ENCODE results near the gene AADACL3.
"Not testable (repeated sequence)": the region's sequence is repeated elsewhere in the genome, so short reads cannot be mapped to it uniquely, and the experiment has no call there.

The AADACL3 gene, protein sequence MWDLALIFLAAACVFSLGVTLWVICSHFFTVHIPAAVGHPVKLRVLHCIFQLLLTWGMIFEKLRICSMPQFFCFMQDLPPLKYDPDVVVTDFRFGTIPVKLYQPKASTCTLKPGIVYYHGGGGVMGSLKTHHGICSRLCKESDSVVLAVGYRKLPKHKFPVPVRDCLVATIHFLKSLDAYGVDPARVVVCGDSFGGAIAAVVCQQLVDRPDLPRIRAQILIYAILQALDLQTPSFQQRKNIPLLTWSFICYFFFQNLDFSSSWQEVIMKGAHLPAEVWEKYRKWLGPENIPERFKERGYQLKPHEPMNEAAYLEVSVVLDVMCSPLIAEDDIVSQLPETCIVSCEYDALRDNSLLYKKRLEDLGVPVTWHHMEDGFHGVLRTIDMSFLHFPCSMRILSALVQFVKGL

GRCh38 chr1:12715896-12716437 lies at the start of gene AADACL3:
TSS of gene AADACL3 (plus strand) at chr1:12716110. CDS start at chr1:12716177, 67 bp downstream.
- Mint-ChIP-seq H3K27ac (no peak within 1 kb of the TSS), H3K4me3 (no peak within 1 kb of the TSS), H3K27me3 (peaks cover 12% of the 10 kb centered on the region), H3K4me1 (ENCODE audit: low read depth) (no peaks in the 10 kb centered on the region), H3K9me3 (no peaks in the 10 kb centered on the region), H3K36me3 (ENCODE audit: low read depth) (no peaks in the 10 kb centered on the region)
- intact Hi-C loops (cut with micrococcal nuclease): no loop called here

DNA sequence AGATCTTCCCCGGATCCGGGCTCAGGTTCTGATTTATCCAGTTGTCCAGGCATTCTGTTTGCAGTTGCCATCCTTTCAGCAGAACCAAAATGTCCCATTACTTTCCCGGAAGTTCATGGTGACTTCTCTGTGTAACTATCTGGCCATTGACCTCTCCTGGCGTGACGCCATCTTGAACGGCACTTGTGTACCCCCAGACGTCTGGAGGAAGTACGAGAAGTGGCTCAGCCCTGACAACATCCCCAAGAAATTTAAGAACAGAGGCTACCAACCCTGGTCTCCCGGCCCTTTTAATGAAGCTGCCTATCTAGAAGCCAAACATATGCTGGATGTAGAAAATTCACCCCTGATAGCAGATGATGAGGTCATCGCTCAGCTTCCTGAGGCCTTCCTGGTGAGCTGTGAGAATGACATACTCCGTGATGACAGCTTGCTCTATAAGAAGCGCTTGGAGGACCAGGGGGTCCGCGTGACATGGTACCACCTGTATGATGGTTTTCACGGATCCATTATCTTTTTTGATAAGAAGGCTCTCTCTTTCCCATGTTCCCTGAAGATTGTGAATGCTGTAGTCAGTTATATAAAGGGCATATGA lies 49.7 kb upstream of the AADACL3 start:
- Mint-ChIP-seq H3K27me3 (peaks cover 10% of the 10 kb centered on the region), H3K27ac (no peak overlapping the region), H3K36me3 (ENCODE audit: low read depth) (no peaks in the 10 kb centered on the region), H3K4me1 (ENCODE audit: low read depth) (no peaks in the 10 kb centered on the region), H3K4me3 (no peak overlapping the region), H3K9me3 (peaks cover 16% of the 10 kb centered on the region)
- intact Hi-C loops (cut with micrococcal nuclease): no loop called here

DNA sequence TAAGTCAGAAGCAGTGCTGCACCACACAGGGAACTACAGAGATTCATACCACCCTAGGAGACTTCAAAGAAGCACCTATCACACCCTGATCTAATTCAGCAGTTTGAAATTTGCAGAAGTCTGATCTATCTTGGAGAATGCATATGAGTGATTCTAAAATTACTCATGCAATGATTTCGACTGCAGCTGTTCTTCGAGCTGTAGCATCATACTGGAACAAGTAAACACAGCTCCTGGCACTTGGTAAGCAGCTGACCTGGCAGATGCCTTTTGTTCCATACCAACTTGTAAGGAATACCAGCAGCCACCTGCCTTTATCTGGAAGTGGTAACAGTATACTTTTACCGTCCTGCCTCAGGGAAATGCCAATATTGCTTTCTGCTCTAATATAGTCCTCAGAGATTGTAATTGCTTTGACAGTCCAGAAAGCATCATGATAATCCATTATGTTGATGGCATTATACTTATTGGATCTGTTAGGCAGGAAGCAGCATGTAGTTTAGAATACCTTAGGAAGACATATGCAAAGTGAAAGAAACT lies 46.3 kb upstream of the AADACL3 start:
- H3K36me3 Mint-ChIP-seq (ENCODE audit: low read depth): no peaks in the 10 kb centered on the region
- intact Hi-C loops (cut with micrococcal nuclease): no loop called here
- peaks cover 8% of the 10 kb centered on the region for H3K9me3 Mint-ChIP-seq
- H3K4me3 Mint-ChIP-seq: no peak overlapping the region
- peaks cover 16% of the 10 kb centered on the region for H3K27me3 Mint-ChIP-seq
- no peaks in the 10 kb centered on the region for H3K4me1 Mint-ChIP-seq (ENCODE audit: low read depth)
- H3K27ac Mint-ChIP-seq: no peak overlapping the region

GRCh38 chr1:12674358-12674757 lies 41.6 kb upstream of the AADACL3 start:
- Mint-ChIP-seq H3K36me3 (ENCODE audit: low read depth) (no peaks in the 10 kb centered on the region), H3K4me1 (ENCODE audit: low read depth) (no peaks in the 10 kb centered on the region), H3K27me3 (peaks cover 16% of the 10 kb centered on the region), H3K27ac (no peak overlapping the region), H3K4me3 (no peak overlapping the region), H3K9me3 (no peaks in the 10 kb centered on the region)
- intact Hi-C loops (cut with micrococcal nuclease): no loop called here

DNA sequence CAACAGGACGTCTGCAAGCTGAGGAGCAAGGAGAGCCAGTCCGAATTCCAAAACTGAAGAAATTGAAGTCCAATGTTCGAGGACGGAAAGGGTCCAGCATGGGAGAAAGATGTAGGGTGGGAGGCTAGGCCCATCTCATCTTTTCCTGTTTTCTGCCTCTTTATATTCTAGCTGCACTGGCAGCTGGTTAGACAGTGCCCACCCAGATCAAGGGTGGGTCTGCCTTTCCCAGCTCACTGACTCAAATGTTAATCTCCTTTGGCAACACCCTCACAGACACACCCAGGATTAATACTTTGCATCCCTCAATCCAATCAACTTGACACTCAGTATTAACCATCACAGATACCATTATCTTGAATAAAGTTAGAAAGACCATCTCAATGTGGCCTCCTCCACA lies 39.8 kb upstream of the AADACL3 start:
- H3K4me3 Mint-ChIP-seq; H3K4me1 Mint-ChIP-seq (ENCODE audit: low read depth); intact Hi-C loops (cut with micrococcal nuclease); H3K27ac Mint-ChIP-seq; H3K36me3 Mint-ChIP-seq (ENCODE audit: low read depth): not testable (repeated sequence)
- H3K27me3 Mint-ChIP-seq: peaks cover 21% of the 10 kb centered on the region
- peaks cover 10% of the 10 kb centered on the region for H3K9me3 Mint-ChIP-seq

GRCh38 chr1:12677565-12677964 lies 38.3 kb upstream of the AADACL3 start:
- Mint-ChIP-seq H3K27ac (no peak overlapping the region), H3K9me3 (peaks cover 10% of the 10 kb centered on the region), H3K27me3 (peaks cover 15% of the 10 kb centered on the region), H3K36me3 (ENCODE audit: low read depth) (no peaks in the 10 kb centered on the region), H3K4me3 (no peak overlapping the region), H3K4me1 (ENCODE audit: low read depth) (no peaks in the 10 kb centered on the region)
- intact Hi-C loops (cut with micrococcal nuclease): no loop called here

GRCh38 chr1:12678350-12678749 lies 37.6 kb upstream of the AADACL3 start:
- H3K4me1 Mint-ChIP-seq (ENCODE audit: low read depth): no peaks in the 10 kb centered on the region
- H3K9me3 Mint-ChIP-seq: peaks cover 10% of the 10 kb centered on the region
- H3K27ac Mint-ChIP-seq: no peak overlapping the region
- intact Hi-C loops (cut with micrococcal nuclease): no loop called here
- no peaks in the 10 kb centered on the region for H3K36me3 Mint-ChIP-seq (ENCODE audit: low read depth)
- peaks cover 19% of the 10 kb centered on the region for H3K27me3 Mint-ChIP-seq
- no peak overlapping the region for H3K4me3 Mint-ChIP-seq

DNA sequence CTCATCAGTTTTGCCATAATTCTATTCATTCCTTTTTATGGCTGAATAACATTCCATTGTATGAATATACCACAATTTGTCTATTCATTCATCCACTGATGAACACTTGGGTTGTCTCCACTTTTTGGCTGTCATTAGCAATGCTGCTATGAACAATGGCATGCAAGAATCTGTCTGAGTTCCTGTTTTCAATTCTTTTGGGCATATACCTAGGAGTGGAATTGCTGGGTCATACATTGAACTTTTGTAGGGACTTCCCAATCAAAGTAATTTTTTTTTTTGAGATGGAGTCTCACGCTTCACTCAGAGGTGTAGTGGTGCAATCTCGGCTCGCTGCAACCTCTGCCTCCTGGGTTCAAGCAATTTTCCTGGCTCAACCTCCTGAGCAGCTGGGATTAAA lies 37.1 kb upstream of the AADACL3 start:
- intact Hi-C loops (cut with micrococcal nuclease): no loop called here
- no peak overlapping the region for H3K27ac Mint-ChIP-seq
- peaks cover 10% of the 10 kb centered on the region for H3K9me3 Mint-ChIP-seq
- no peaks in the 10 kb centered on the region for H3K36me3 Mint-ChIP-seq (ENCODE audit: low read depth)
- H3K4me3 Mint-ChIP-seq: no peak overlapping the region
- peaks cover 16% of the 10 kb centered on the region for H3K27me3 Mint-ChIP-seq
- no peaks in the 10 kb centered on the region for H3K4me1 Mint-ChIP-seq (ENCODE audit: low read depth)

GRCh38 chr1:12690156-12690555 lies 25.8 kb upstream of the AADACL3 start:
- Mint-ChIP-seq H3K9me3 (no peaks in the 10 kb centered on the region), H3K4me1 (ENCODE audit: low read depth) (no peaks in the 10 kb centered on the region), H3K27ac (no peak overlapping the region), H3K4me3 (no peak overlapping the region), H3K27me3 (peaks cover 13% of the 10 kb centered on the region), H3K36me3 (ENCODE audit: low read depth) (no peaks in the 10 kb centered on the region)
- intact Hi-C loops (cut with micrococcal nuclease): no loop called here

- Mint-ChIP-seq H3K27me3 (peaks cover 11% of the 10 kb centered on the region), H3K4me1 (ENCODE audit: low read depth) (no peaks in the 10 kb centered on the region), H3K36me3 (ENCODE audit: low read depth) (no peaks in the 10 kb centered on the region), H3K4me3 (no peak overlapping the region), H3K9me3 (no peaks in the 10 kb centered on the region), H3K27ac (no peak overlapping the region)
- intact Hi-C loops (cut with micrococcal nuclease): no loop called here
These were observed 22.7 kb upstream of the AADACL3 start for GRCh38 chr1:12692967-12693782.

DNA sequence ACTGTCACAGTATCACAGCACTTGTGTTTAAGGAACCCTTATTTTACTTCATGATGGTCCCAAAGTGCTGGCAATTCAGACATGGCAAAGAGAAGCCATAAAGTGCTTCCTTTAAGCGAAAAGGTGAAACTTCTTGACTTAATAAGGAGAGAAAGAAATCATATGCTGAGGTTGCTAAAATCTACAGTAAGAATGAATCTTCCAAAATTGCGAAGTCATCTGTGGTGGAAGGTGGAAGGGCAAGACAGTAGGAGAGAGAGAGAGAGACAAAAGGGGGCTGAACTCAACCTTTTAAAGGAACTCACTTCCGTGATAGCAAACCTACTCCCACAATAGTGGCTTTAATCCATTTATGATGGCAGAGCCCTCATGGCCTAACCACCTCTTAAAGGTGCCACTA lies 19.3 kb upstream of the AADACL3 start:
- H3K27ac Mint-ChIP-seq: no peak overlapping the region
- no peaks in the 10 kb centered on the region for H3K4me1 Mint-ChIP-seq (ENCODE audit: low read depth)
- H3K36me3 Mint-ChIP-seq (ENCODE audit: low read depth): no peaks in the 10 kb centered on the region
- intact Hi-C loops (cut with micrococcal nuclease): no loop called here
- H3K27me3 Mint-ChIP-seq: peaks cover 9% of the 10 kb centered on the region
- no peak overlapping the region for H3K4me3 Mint-ChIP-seq
- no peaks in the 10 kb centered on the region for H3K9me3 Mint-ChIP-seq

DNA sequence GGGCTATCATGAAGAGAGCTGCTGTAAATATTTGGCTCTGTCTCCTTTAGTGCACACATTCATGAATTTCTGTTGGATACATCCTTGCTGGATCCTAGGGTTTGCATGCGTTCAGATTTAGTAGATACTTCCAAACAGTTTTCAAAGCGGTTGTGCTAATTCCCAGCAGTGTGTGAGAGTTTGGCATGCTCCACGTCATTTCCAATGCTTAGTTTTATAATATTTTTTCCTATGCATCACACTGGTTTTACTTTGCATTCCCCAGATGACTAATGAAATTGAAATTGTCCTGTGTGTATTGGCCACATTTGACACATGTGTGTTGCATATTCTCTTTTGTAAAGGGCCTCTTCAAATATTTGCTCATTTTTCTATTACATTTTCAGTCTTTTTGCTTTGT lies 18.5 kb upstream of the AADACL3 start:
- Mint-ChIP-seq H3K9me3 (no peaks in the 10 kb centered on the region), H3K4me3 (no peak overlapping the region), H3K27ac (no peak overlapping the region), H3K36me3 (ENCODE audit: low read depth) (no peaks in the 10 kb centered on the region), H3K27me3 (peaks cover 9% of the 10 kb centered on the region), H3K4me1 (ENCODE audit: low read depth) (no peaks in the 10 kb centered on the region)
- intact Hi-C loops (cut with micrococcal nuclease): no loop called here

DNA sequence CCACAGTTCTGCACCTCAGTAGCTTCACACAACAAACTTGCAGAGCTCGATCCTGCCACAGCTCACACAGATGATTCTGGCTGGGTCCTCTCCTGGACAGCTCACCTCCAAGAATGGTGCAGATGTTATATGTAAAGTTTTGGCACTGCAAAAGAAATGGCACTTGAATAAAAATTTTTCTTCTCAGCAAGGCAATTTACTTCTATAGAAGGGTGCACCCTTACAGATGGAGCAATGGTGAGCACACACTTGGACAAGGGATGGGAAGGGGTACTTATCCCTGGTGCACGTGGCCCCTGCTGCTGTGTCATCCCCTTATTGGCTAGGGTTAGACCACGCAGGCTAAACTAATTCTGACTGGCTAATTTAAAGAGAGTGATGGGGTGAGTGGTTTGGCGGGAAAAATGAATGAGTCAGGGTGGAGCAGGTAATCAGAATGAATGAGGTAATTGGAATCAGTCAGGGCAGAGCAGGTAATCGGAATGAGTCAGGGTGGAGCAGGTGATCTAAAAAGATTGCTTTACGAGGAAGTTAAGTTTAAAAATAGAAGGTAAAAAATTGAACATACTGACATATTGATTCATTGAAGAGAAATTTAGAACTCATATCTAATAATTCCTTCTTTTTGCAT lies 12.0 kb upstream of the AADACL3 start:
- H3K4me3 Mint-ChIP-seq: no peak overlapping the region
- no peak overlapping the region for H3K27ac Mint-ChIP-seq
- H3K36me3 Mint-ChIP-seq (ENCODE audit: low read depth): no peaks in the 10 kb centered on the region
- H3K4me1 Mint-ChIP-seq (ENCODE audit: low read depth): no peaks in the 10 kb centered on the region
- H3K27me3 Mint-ChIP-seq: peaks cover 4% of the 10 kb centered on the region
- peaks cover 18% of the 10 kb centered on the region for H3K9me3 Mint-ChIP-seq
- intact Hi-C loops (cut with micrococcal nuclease): no loop called here

Data from dendritic cell treated with granulocyte-macrophage colony-stimulating factor and Interleukin-4, amounts not matched to agents 40 ng/mL and 50 ng/mL, for 4 days (primary cell).